Hepatocyte (in vitro differentiated cells): ENCODE results near the gene SENP1. TPM values are rescaled to one million over a fixed set of nuclear protein-coding genes. Genes with fewer than 3 reads are reported as not detected.

ENCODE experiments used
- DNase-seq: peaks from one replicate; pipeline ENCODE4 v3.0.0-alpha.2; 2016; ENCODE audit warnings: low spot score
- H2AFZ ChIP-seq: fragments of 200-600 bp; sonication (generic); 2 replicates; pipeline ENCODE4 v1.6.0; 2016; ENCODE audit warnings: antibody characterized with exemption, mild to moderate bottlenecking
- H3K27ac ChIP-seq: fragments of 200-600 bp; sonication (generic); 2 replicates; pipeline ENCODE4 v1.5.1; 2016; ENCODE audit warnings: mild to moderate bottlenecking
- H3K27me3 ChIP-seq: fragments of 200-600 bp; sonication (generic); 2 replicates; pipeline ENCODE4 v1.6.1; 2016
- H3K36me3 ChIP-seq: fragments of 200-600 bp; sonication (generic); replicated peaks from 2 replicates; pipeline ENCODE4 v1.5.1; 2016; ENCODE audit warnings: low read depth; ENCODE audit not compliant: insufficient read depth
- H3K4me1 ChIP-seq: fragments of 200-600 bp; sonication (generic); 2 replicates; pipeline ENCODE4 v1.5.1; 2016; ENCODE audit warnings: mild to moderate bottlenecking, moderate library complexity; ENCODE audit not compliant: insufficient read depth
- H3K4me2 ChIP-seq: fragments of 200-600 bp; sonication (generic); 2 replicates; pipeline ENCODE4 v1.6.0; 2016
- H3K4me3 ChIP-seq: fragments of 200-600 bp; sonication (generic); 2 replicates; pipeline ENCODE4 v1.5.1; 2016; ENCODE audit warnings: mild to moderate bottlenecking
- H3K79me2 ChIP-seq: fragments of 200-600 bp; sonication (generic); 2 replicates; pipeline ENCODE4 v1.6.0; 2017; ENCODE audit warnings: mild to moderate bottlenecking
- H3K9me2 ChIP-seq: fragments of 200-600 bp; sonication (generic); replicated peaks from 2 replicates; pipeline ENCODE4 v1.6.0; 2017; ENCODE audit warnings: mild to moderate bottlenecking; ENCODE audit not compliant: insufficient read depth
- H3K9me3 ChIP-seq: fragments of 200-600 bp; sonication (generic); 2 replicates; pipeline ENCODE4 v1.5.1; 2016; ENCODE audit warnings: low read depth, mild to moderate bottlenecking
- H4K20me1 ChIP-seq: fragments of 200-600 bp; sonication (generic); 2 replicates; pipeline ENCODE4 v1.6.0; 2016; ENCODE audit warnings: mild to moderate bottlenecking; ENCODE audit not compliant: insufficient read depth, poor library complexity, severe bottlenecking
- EZH2 ChIP-seq: fragments of 200-600 bp; sonication (generic); IDR thresholded peaks from 2 replicates; pipeline ENCODE4 v1.6.1; 2016; ENCODE audit warnings: antibody characterized with exemption, mild to moderate bottlenecking, borderline replicate concordance
- EZH2phosphoT487 ChIP-seq: fragments of 200-600 bp; sonication (generic); IDR thresholded peaks from one replicate; pipeline ENCODE4 v1.6.1; 2018; ENCODE audit warnings: antibody characterized with exemption, mild to moderate bottlenecking, low read depth, moderate library complexity; ENCODE audit not compliant: unreplicated experiment, severe bottlenecking
- WGBS: methylation state at CpG from one replicate; pipeline ENCODE4 v1.1.6; 2016; ENCODE audit warnings: low lambda C conversion rate; ENCODE audit errors: missing lambda C conversion rate; 5-methylcytosine and 5-hydroxymethylcytosine counted together
- polyA plus RNA-seq: library from polyadenylated mRNA; unstranded; fragments of >200 nt; fragmentation: Nextera tagmentation; extraction: Ambion mirVana; gene quantifications from 2 replicates; pipeline ENCODE4 v1.2.1, GENCODE V29; 2016
- total RNA-seq: library from RNA; depleted of rRNA; stranded (reverse); fragments of >200 nt; gene quantifications from 2 replicates; pipeline ENCODE4 v1.2.3, GENCODE V29; 2014
- TF ChIP-seq, protein P1 (sequence below): fragments of 200-600 bp; sonication (generic); IDR thresholded peaks from 2 replicates; pipeline ENCODE4 v1.5.1; 2016; ENCODE audit warnings: antibody characterized with exemption, mild to moderate bottlenecking; ENCODE audit not compliant: poor library complexity

SENP1 gene
- total and polyA plus RNA-seq, 2 experiments from 2014 or later: 3.9 to 16.9 TPM

DNA sequence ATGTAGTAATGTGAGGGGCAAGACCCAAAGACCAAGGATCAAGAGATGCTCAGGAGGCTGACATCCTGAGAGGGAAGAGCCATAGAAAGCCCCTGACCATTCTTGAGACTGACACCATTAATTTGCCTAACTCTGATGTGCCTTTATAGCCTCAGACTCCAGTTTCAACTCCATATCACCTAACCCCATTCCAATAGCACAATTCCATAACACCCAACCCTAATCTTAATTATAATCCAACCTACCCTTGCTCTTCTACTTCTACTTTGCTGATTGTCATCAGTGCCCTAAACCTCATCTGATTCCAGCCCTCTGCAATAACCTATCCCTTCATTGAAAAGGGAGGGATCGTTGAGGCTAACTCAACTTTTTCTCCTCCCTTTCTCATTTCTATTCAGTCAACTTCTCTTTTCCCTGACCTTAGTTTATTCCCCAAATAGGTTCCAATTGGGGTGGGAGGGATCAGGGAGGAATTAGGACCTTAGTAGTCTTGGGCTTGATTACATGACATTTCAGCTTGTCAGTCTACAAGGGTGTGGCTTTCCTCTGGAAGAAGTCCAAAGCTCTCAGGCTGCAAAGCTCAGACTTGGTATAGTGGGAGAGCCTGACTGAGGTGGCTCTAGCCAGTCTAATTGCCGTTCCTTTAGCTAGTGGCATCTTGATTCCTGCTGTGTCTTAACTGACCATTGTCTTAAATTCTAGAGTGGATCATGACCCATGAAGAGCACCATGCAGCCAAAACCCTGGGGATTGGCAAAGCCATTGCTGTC, 16.4 kb upstream of the SENP1 start:
- no peaks in the 10 kb centered on the region for H3K9me2 ChIP-seq
- 98% methylated on average over 2 of the region's 2 CpGs for WGBS
- H4K20me1 ChIP-seq: no peaks in the 10 kb centered on the region

DNA sequence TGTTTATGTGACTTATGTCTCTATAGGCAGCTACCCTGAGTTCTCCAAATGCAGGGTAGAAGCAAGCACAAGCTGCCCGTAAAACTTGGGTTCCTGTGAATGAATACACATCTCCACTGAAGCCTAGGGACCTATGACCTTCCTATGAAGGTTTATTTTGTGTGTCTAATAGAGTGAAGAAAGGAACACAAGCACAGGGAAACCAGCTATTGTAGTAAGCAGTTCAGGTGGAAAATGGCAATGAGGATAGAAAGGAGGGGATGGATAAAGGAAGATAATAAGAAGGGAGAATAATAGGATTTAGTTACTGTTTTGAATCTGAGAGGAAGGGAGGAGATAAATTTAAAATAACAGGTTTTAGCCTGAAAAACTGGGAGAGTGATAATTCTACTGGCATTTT, 15.6 kb upstream of the SENP1 start:
- Histone ChIP-seq H3K79me2 (peaks cover 28% of the 10 kb centered on the region), H3K36me3 (no peaks in the 10 kb centered on the region), H3K9me3 (no peaks in the 10 kb centered on the region), H3K4me3 (no peak overlapping the region), H3K9me2 (no peaks in the 10 kb centered on the region), H2AFZ (no peak overlapping the region), H4K20me1 (no peaks in the 10 kb centered on the region), H3K27ac (no peak overlapping the region), H3K27me3 (no peaks in the 10 kb centered on the region), H3K4me2 (no peak overlapping the region), H3K4me1 (peaks cover 3% of the 10 kb centered on the region)
- WGBS: 92% methylated on average over 1 of the region's 1 CpG
- no peak for DNase-seq
- TF ChIP-seq EZH2 (no peak), EZH2phosphoT487 (no peak)
- TF ChIP-seq, protein P1, sequence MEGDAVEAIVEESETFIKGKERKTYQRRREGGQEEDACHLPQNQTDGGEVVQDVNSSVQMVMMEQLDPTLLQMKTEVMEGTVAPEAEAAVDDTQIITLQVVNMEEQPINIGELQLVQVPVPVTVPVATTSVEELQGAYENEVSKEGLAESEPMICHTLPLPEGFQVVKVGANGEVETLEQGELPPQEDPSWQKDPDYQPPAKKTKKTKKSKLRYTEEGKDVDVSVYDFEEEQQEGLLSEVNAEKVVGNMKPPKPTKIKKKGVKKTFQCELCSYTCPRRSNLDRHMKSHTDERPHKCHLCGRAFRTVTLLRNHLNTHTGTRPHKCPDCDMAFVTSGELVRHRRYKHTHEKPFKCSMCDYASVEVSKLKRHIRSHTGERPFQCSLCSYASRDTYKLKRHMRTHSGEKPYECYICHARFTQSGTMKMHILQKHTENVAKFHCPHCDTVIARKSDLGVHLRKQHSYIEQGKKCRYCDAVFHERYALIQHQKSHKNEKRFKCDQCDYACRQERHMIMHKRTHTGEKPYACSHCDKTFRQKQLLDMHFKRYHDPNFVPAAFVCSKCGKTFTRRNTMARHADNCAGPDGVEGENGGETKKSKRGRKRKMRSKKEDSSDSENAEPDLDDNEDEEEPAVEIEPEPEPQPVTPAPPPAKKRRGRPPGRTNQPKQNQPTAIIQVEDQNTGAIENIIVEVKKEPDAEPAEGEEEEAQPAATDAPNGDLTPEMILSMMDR: no peak

More for the DNA sequence above, 16.4 kb upstream of the SENP1 start:
- Histone ChIP-seq H2AFZ (no peak overlapping the region), H3K79me2 (peaks cover 29% of the 10 kb centered on the region), H3K4me2 (no peak overlapping the region), H3K27ac (no peak overlapping the region), H3K9me3 (no peaks in the 10 kb centered on the region), H3K4me1 (peaks cover 3% of the 10 kb centered on the region), H3K36me3 (no peaks in the 10 kb centered on the region), H3K27me3 (no peaks in the 10 kb centered on the region), H3K4me3 (no peak overlapping the region)
- TF ChIP-seq, protein P1: no peak
- no peak for TF ChIP-seq EZH2
- no peak for TF ChIP-seq EZH2phosphoT487
- no peak for DNase-seq

GRCh38 chr12:48119834-48120195, 13.9 kb upstream of the SENP1 start:
- Histone ChIP-seq H3K4me1 (peaks cover 3% of the 10 kb centered on the region), H2AFZ (peak overlapping the region; percentile 67), H3K27me3 (no peaks in the 10 kb centered on the region), H3K27ac (peak overlapping the region; percentile 67), H3K4me2 (peak overlapping the region; percentile 78), H3K36me3 (no peaks in the 10 kb centered on the region), H4K20me1 (no peaks in the 10 kb centered on the region), H3K79me2 (peaks cover 28% of the 10 kb centered on the region), H3K4me3 (peak overlapping the region; percentile 76), H3K9me3 (no peaks in the 10 kb centered on the region), H3K9me2 (no peaks in the 10 kb centered on the region)
- WGBS: 1% methylated on average over 5 of the region's 5 CpGs
- DNase-seq: no peak
- TF ChIP-seq EZH2phosphoT487 (no peak), EZH2 (no peak)
- TF ChIP-seq, protein P1: no peak
